GM20431 (cell line): ENCODE data around the gene TRAPPC4.
"Not testable (repeated sequence)": the region's sequence is repeated elsewhere in the genome, so short reads cannot be mapped to it uniquely, and the experiment has no call there.

Experiments used
- in situ Hi-C: fragments of 300-500 bp; cut with MseI, MboI; formaldehyde crosslinking; loops from one replicate; pipeline ENCODE4 v1.15.0; 2020; ENCODE audit warnings: low sequenced_read_pairs; ENCODE audit not compliant: unreplicated experiment

Gene TRAPPC4

DNA sequence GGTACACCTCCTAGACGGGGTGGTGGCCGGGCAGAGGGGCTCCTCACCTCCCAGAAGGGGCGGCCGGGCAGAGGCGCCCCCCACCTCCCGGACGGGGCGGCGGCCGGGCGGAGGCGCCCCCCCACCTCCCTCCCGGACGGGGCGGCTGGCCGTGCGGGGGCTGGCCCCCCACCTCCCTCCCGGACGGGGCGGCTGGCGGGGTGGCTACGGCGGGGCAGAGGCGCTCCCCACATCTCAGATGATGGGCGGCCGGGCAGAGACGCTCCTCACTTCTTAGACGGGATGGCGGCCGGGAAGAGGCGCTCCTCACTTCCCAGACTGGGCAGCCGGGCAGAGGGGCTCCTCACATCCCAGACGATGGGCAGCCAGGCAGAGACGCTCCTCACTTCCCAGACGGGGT, 40.6 kb downstream of the TRAPPC4 start:
- in situ Hi-C loops, result not testable (repeated sequence)

DNA sequence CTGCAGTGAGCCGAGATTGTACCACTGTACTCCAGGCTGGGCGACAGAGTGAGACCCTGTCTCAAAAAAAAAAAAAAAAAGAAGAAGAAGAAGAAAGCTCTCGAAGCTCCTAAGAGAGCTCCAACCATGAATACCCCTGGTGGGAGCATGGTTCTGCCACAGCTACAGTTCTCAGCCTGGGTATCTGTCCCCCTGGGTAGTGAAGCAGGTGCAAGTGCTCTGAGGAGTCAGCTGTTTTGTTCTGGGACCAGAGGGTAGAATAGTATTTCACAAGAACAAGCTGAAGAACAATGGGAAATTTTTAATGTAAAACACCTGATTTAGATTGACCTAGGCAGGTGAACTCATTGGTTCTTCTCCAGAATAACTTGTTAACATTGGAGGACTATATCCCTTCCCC, 42.7 kb downstream of the TRAPPC4 start:
- in situ Hi-C loops, result no loop called here

DNA sequence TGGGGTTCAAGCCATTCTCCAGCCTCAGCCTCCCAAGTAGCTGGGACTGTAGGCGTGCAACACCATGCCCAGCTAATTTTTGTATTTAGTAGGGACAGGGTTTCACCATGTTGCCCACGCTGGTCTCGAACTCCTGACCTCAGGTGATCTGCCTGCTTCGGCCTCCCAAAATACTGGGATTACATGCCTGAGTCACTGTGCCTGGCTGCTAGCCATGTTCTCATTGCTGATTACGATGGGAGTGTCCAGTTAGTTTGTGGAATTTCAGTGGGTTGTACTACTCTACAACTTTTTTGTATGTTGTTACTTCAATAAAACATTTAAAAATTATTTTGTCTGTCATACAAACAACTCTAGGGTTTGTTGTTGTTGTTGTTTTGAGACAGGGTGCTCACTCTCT, 44.2 kb downstream of the TRAPPC4 start:
- in situ Hi-C loops, result no loop called here

DNA sequence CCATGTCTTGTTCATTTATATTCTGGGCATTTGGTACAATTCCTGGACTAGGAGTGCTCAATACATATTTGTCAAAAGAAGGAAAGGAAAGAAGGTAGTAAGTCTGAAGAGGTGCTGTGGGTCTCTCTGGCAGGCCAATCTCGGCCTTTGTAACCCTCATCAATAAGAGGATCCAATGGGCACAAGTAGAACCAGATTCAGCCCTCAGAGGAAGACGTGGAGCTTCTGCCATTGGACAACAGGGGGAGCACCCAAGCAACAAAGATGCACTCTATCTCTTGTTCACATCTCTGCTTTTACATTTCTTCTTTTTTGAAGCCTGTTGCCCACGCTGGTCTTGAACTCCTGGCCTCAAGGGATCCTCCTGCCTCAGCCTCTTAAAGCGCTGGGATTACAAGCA, 46.8 kb downstream of the TRAPPC4 start:
- in situ Hi-C loops, result no loop called here

DNA sequence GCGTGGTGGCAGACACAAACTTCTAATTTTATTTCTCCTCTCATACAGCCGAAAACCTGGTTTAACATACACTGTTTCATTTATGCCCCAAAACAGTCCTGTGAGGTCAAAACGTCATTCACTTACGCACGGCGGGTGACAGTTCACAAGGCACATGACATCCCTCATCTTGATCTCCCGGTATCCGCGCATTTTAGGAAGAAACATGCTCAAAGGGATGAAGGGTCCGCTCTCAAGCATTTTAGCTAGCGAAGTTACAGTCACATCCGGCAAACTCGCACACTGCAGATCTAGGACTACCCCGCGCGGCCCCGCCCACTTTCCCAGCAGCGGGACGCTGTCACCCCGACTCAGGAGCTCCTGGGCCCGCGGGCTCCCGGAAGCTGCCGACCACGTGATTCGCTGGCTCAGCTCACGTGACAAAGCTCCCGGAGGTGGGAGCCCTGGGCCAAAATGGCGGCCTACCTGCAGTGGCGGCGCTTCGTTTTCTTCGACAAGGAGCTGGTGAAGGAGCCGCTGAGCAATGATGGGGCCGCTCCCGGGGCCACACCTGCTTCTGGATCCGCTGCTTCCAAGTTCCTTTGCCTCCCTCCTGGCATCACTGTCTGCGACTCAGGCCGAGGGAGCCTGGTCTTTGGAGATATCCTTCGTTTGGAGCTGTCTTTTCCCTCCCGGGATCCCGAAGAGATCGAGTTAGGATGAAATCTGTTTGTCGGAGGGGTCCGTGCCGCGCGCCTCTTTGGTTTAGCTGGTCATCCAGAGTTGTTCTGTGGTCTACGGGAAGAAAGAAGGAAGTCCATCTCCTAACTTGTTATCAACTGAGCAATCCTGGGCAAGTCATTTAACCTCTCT, 49.0 kb downstream of the TRAPPC4 start, which contains the start of gene VPS11:
TSS of gene VPS11 (plus strand) at position 448 of the 852 bp plus-strand sequence. CDS start at position 454, 6 bp downstream.
- in situ Hi-C loops, result no loop called here
